Measurements from ENCODE around the gene ARL13A.

ARL13A gene

DNA sequence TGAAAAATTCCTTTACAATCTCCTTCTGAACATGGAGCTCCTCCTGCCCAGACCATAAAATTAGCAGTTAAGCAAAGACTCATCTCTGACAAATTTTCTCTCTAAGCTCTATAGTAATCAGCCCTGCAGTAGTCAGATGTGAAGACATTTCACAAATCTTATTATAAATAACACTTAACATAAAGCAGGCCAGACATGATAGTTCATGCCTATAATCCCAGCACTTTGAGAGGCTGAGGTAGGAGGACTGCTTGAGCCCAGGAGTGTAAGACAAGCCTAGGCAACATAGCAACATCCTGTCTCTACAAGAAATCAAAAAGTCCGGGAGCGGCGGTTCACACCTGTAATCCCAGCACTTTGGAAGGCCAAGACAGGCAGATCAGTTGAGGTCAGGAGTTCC lies 52.5 kb downstream of the ARL13A start:
- TF ChIP-seq, protein P1, sequence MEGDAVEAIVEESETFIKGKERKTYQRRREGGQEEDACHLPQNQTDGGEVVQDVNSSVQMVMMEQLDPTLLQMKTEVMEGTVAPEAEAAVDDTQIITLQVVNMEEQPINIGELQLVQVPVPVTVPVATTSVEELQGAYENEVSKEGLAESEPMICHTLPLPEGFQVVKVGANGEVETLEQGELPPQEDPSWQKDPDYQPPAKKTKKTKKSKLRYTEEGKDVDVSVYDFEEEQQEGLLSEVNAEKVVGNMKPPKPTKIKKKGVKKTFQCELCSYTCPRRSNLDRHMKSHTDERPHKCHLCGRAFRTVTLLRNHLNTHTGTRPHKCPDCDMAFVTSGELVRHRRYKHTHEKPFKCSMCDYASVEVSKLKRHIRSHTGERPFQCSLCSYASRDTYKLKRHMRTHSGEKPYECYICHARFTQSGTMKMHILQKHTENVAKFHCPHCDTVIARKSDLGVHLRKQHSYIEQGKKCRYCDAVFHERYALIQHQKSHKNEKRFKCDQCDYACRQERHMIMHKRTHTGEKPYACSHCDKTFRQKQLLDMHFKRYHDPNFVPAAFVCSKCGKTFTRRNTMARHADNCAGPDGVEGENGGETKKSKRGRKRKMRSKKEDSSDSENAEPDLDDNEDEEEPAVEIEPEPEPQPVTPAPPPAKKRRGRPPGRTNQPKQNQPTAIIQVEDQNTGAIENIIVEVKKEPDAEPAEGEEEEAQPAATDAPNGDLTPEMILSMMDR (IDR thresholded peaks at IDR 0.05), result no peak
- Histone ChIP-seq H3K4me3 (no peak overlapping the region), H3K27ac (no peak overlapping the region)
- no peak for DNase-seq (ENCODE audit: low spot score)

DNA sequence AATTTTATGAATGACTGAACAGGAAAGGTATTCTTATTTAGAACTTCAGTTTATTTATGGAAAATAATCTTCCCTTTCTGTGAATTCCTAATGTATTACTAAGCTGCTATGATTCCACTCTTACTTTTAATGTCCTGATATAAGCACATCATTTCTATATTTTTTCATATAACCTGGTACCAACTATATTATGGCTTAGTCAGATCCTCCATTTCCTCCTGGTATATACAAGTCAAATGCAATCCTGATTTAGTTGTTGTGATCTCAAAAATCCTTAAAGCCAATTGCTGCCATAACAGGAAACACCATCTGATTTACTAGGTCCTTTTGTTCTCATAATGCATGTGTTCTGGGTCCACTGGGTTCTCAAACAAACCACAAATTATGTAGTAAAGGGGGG lies 55.6 kb downstream of the ARL13A start:
- TF ChIP-seq, protein P1 (IDR thresholded peaks at IDR 0.05), result no peak
- H3K27ac ChIP-seq, result no peak overlapping the region
- no peak for DNase-seq (ENCODE audit: low spot score)
- no peak overlapping the region for H3K4me3 ChIP-seq

DNA sequence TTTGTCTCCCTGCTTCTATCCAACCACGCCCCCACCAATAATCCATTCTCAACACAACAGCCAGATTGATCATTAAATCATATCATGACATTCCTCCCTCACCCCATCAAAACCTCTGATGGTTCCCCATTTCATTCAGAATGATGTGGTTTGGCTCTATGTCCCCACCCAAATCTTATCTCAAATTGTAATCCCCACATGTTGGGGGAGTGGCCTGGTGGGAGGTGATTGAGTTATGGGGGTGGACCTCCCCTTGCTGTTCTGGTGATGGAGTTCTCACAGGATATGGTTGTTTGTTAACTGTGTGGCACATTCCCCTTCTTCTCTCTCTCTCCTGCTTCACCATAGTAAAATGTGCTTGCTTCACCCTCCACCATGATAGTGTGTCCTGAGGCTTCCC lies 59.1 kb downstream of the ARL13A start:
- TF ChIP-seq, protein P1 (IDR thresholded peaks at IDR 0.05), result no peak
- no peak for DNase-seq (ENCODE audit: low spot score)
- H3K27ac ChIP-seq, result no peak overlapping the region
- no peak overlapping the region for H3K4me3 ChIP-seq

- TF ChIP-seq, protein P1 (IDR thresholded peaks at IDR 0.05), result no peak
- Histone ChIP-seq H3K27ac (no peak overlapping the region), H3K4me3 (no peak overlapping the region)
- no peak for DNase-seq (ENCODE audit: low spot score)
Measured at GRCh38 chrX:101029665-101030064, 60.2 kb downstream of the ARL13A start.

GRCh38 chrX:101037231-101037630 lies 67.7 kb downstream of the ARL13A start:
- Histone ChIP-seq H3K27ac (no peak overlapping the region), H3K4me3 (no peak overlapping the region)
- TF ChIP-seq, protein P1 (IDR thresholded peaks at IDR 0.05), result no peak
- no peak for DNase-seq (ENCODE audit: low spot score)

DNA sequence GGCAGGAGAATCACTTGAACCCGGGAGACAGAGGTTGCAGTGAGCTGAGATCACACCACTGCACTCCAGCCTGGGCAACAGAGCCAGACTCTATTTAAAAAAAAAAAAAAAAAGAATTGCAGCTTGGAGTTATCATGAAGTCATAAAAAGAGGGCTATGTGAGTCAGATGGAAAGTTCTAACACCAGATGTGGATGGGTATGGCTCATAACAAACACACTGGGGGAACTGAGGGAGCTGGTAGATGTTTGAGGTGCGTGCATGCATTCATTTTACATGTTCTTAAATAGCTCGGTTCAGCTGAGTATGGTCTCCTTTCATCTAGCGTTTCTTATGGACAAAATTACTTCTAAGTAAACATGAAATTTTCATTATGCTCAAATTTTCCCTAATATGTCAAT lies 70.7 kb downstream of the ARL13A start:
- Histone ChIP-seq H3K27ac (no peak overlapping the region), H3K4me3 (no peak overlapping the region)
- TF ChIP-seq, protein P1 (IDR thresholded peaks at IDR 0.05), result no peak
- no peak for DNase-seq (ENCODE audit: low spot score)
